GM12878 (cell line): ENCODE measurements around the gene HRC. TPM values are rescaled to one million over a fixed set of nuclear protein-coding genes. Genes with fewer than 3 reads are reported as not detected.

Source experiments
- CBX3 ChIP-seq: fragments of 200-600 bp; sonication (generic); IDR thresholded peaks from 2 replicates; pipeline ENCODE4 v1.6.1; 2016; ENCODE audit warnings: low read depth, borderline replicate concordance
- CTCF ChIP-seq, 3 experiments: IDR thresholded peaks in 2 of 3; conservative IDR thresholded peaks in 1 of 3; 2 replicates each; pipeline ENCODE4 v1.5.1; 2011; ENCODE audit warnings: low read depth in 3 of 3, low read length in 3 of 3, mild to moderate bottlenecking in 3 of 3, control low read depth in 2 of 3, moderate library complexity in 2 of 3, inconsistent platforms in 1 of 3, mixed read lengths in 1 of 3; ENCODE audit not compliant: control insufficient read depth in 2 of 3, insufficient read depth in 1 of 3; ENCODE audit errors: extremely low read depth in 1 of 3
- ESRRA ChIP-seq: IDR thresholded peaks from 2 replicates; pipeline ENCODE4 v1.6.1; 2012; ENCODE audit warnings: mild to moderate bottlenecking, low read length, improper control_type of control experiment
- HCFC1 ChIP-seq: fragments of 150-350 bp; IDR thresholded peaks from 2 replicates; pipeline ENCODE4 v1.6.1; 2014; ENCODE audit warnings: low read length
- KAT2A ChIP-seq: conservative IDR thresholded peaks from 2 replicates; pipeline ENCODE4 v1.6.1; 2011; ENCODE audit warnings: low read depth, low read length; ENCODE audit not compliant: control insufficient read depth
- NFYA ChIP-seq: IDR thresholded peaks from 2 replicates; pipeline ENCODE4 v1.6.1; 2011; ENCODE audit warnings: low read depth, mild to moderate bottlenecking, low read length, improper control_type of control experiment, borderline replicate concordance
- NFYB ChIP-seq: IDR thresholded peaks from 2 replicates; pipeline ENCODE4 v1.6.1; 2011; ENCODE audit warnings: low read depth, mild to moderate bottlenecking, low read length, improper control_type of control experiment, moderate library complexity; ENCODE audit not compliant: insufficient read depth
- PAX5 ChIP-seq: IDR thresholded peaks from 2 replicates; pipeline ENCODE4 v1.6.1; 2011; ENCODE audit warnings: low read depth, low read length, borderline replicate concordance
- PML ChIP-seq: IDR thresholded peaks from 2 replicates; pipeline ENCODE4 v1.6.1; 2012; ENCODE audit warnings: low read length, inconsistent platforms
- SUPT20H ChIP-seq: IDR thresholded peaks from 2 replicates; pipeline ENCODE4 v1.6.1; 2011; ENCODE audit warnings: low read depth, mild to moderate bottlenecking, low read length, moderate library complexity, borderline replicate concordance; ENCODE audit not compliant: control insufficient read depth
- SUZ12 ChIP-seq: fragments of 200-600 bp; sonication (generic); IDR thresholded peaks from one replicate; pipeline ENCODE4 v1.6.1; 2018; ENCODE audit warnings: antibody characterized with exemption, mild to moderate bottlenecking; ENCODE audit not compliant: unreplicated experiment
- TCF3 ChIP-seq: IDR thresholded peaks from 2 replicates; pipeline ENCODE4 v1.6.1; 2012; ENCODE audit warnings: low read depth, mild to moderate bottlenecking, low read length, borderline replicate concordance; ENCODE audit not compliant: insufficient read depth
- ZBTB4 ChIP-seq: fragments of 450-650 bp; formaldehyde crosslinking; IDR thresholded peaks from 2 replicates; pipeline ENCODE4 v1.4.0; 2022; ENCODE audit warnings: mild to moderate bottlenecking, moderate library complexity
- ZNF217 ChIP-seq: fragments of 450-650 bp; IDR thresholded peaks from 2 replicates; pipeline ENCODE4 v1.6.1; 2017; ENCODE audit warnings: antibody characterized with exemption, mild to moderate bottlenecking
- ZNF274 ChIP-seq: IDR thresholded peaks from one replicate; pipeline ENCODE4 v1.8.0; 2011; ENCODE audit not compliant: insufficient read length, insufficient read depth
- ZNF592 ChIP-seq: fragments of 450-650 bp; IDR thresholded peaks from 2 replicates; pipeline ENCODE4 v1.6.1; 2017; ENCODE audit warnings: mild to moderate bottlenecking, moderate library complexity
- polyA plus RNA-seq, 11 experiments: library from polyadenylated mRNA; depleted of rRNA in 4 of 11; unstranded in 6 of 11; stranded (reverse) in 5 of 11; fragments of >200 nt; fragmentation: Nextera tagmentation in 4 of 11; fragmentation: Illumina TruSeq in 1 of 11; extraction: Ambion mirVana in 4 of 11; extraction: Trizol in 1 of 11; gene quantifications; 1 replicate in 1 of 11; 2 replicates in 10 of 11; pipeline versions ENCODE4 v1.2.1 to v1.2.3, GENCODE V29; 2011 to 2016; ENCODE audit warnings: inconsistent platforms in 2 of 11, missing spikeins in 2 of 11, low read depth in 1 of 11
- total RNA-seq, 4 experiments: library from RNA; depleted of rRNA in 3 of 4; stranded (reverse); fragments of >200 nt in 3 of 4; fragmentation: Illumina TruSeq in 1 of 4; extraction: Trizol in 1 of 4; gene quantifications; 2 replicates each; pipeline versions ENCODE4 v1.2.1 to v1.2.3, GENCODE V29; 2013 to 2021
- TF ChIP-seq, protein P1 (sequence below): fragments of 450-650 bp; IDR thresholded peaks from 2 replicates; pipeline ENCODE4 v1.6.1; 2014; ENCODE audit warnings: mild to moderate bottlenecking

Gene HRC
- total and polyA plus RNA-seq, 10 of the 15 experiments (the other 5 are each of a cell fraction or from before 2014, with no cell fraction given) = 0.10 TPM; not detected in 9

DNA sequence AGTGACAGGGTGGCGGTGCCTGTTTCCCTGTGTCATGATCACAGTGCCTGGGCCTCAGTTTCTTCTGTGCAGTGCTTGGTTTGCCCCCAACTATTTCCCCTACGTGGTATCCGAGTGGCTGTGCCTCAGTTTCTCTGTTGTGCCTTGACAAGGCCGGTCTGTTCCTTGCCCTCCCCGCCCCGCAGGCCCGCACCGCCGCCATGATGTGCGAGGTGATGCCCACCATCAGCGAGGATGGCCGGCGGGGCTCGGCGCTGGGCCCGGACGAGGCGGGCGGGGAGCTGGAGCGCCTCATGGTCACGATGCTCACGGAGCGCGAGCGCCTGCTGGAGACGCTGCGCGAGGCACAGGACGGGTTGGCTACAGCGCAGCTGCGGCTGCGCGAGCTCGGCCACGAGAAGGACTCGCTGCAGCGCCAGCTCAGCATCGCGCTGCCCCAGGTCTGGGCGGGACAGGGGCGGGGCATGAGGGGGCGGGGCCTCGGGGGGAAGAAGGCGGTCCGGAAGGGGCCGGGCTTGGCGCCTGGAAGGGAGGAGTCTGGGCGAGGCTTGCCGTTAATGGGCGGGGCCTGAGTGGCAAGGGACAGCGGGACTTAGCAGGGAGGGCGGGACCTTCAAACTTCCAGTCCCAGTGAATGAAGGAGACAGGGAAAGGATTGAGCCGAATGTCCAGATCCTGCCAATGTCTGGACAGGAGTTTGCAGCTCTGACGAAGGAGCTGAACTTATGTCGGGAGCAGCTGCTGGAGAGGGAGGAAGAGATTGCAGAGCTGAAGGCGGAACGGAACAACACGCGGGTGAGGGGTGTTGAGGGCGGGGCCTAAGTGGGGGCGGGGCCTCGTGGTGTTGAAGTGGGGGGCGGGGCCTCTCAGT is 27.3 kb downstream of the HRC start (continued):
- peak in 1 of 3 experiments; percentile 22; a peak in 2 of 6 replicates for TF ChIP-seq CTCF (IDR thresholded peaks at IDR 0.05 in 2 of 3, conservative IDR thresholded peaks at IDR 0.05 in 1 of 3; ENCODE audit: control insufficient read depth in 2 of 3, extremely low read depth in 1 of 3, insufficient read depth in 1 of 3, low read depth in 3 of 3, low read length in 3 of 3)
- TF ChIP-seq PAX5 = no peak
- TF ChIP-seq ZBTB4 (CRISPR knock-in tag) = no peak
- TF ChIP-seq SUPT20H = no peak
- no peak for TF ChIP-seq PML
- TF ChIP-seq CBX3 = no peak
- 0 out of 2 replicates have a peak, but pooled peaks have one; percentile 23 for TF ChIP-seq ZNF217
- no peak for TF ChIP-seq KAT2A
- no peak for TF ChIP-seq NFYB
- no peak for TF ChIP-seq HCFC1
- no peak for TF ChIP-seq SUZ12
- no peak for TF ChIP-seq ZNF592
- no peak for TF ChIP-seq TCF3
- TF ChIP-seq ESRRA = no peak
- no peak for TF ChIP-seq NFYA
- no peak for TF ChIP-seq ZNF274
- TF ChIP-seq, protein P1, sequence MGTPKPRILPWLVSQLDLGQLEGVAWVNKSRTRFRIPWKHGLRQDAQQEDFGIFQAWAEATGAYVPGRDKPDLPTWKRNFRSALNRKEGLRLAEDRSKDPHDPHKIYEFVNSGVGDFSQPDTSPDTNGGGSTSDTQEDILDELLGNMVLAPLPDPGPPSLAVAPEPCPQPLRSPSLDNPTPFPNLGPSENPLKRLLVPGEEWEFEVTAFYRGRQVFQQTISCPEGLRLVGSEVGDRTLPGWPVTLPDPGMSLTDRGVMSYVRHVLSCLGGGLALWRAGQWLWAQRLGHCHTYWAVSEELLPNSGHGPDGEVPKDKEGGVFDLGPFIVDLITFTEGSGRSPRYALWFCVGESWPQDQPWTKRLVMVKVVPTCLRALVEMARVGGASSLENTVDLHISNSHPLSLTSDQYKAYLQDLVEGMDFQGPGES = no peak
